Heart left ventricle (tissue), 16 donors: ENCODE results near the gene GNB1L. TPM values are rescaled to one million over a fixed set of nuclear protein-coding genes. Genes with fewer than 3 reads are reported as not detected.

Experiments
- ATAC-seq, 4 donors: fragments of 200-7000 bp; cut with Tn5 transposase; one replicate each; pipeline ENCODE4 v1.9.1; 2020 to 2022; ENCODE audit warnings: moderate library complexity in 4 of 4, mild to moderate bottlenecking in 3 of 4, moderate number of reproducible peaks in 1 of 4
- DNase-seq, 5 donors: peaks; one replicate each; pipeline ENCODE4 v3.0.0-alpha.2; 2020
- H3K27ac ChIP-seq, 12 donors: fragments of 200-600 bp; sonication (generic) in 4 of 12; one replicate each; pipeline versions ENCODE4 v1.5.0 to v1.8.0; 2016 to 2022; ENCODE audit warnings: mild to moderate bottlenecking in 2 of 12
- H3K27me3 ChIP-seq, 9 donors: fragments of 200-600 bp; sonication (generic) in 2 of 9; one replicate each; pipeline versions ENCODE4 v1.5.1 to v1.8.0; 2016 to 2022; ENCODE audit warnings: mild to moderate bottlenecking in 3 of 9
- H3K36me3 ChIP-seq, 9 donors: fragments of 200-600 bp; sonication (generic) in 2 of 9; one replicate each; pipeline versions ENCODE4 v1.5.0 to v1.8.0; 2018 to 2022; ENCODE audit warnings: mild to moderate bottlenecking in 2 of 9
- H3K4me1 ChIP-seq, 12 donors: fragments of 200-600 bp; sonication (generic) in 4 of 12; one replicate each; pipeline versions ENCODE4 v1.5.0 to v1.8.0; 2016 to 2022; ENCODE audit warnings: mild to moderate bottlenecking in 3 of 12
- H3K4me3 ChIP-seq, 12 donors: fragments of 200-600 bp; sonication (generic) in 4 of 12; one replicate each; pipeline versions ENCODE4 v1.5.0 to v1.8.0; 2017 to 2022; ENCODE audit warnings: mild to moderate bottlenecking in 9 of 12, moderate library complexity in 4 of 12
- H3K9me3 ChIP-seq, 12 donors: fragments of 200-600 bp; sonication (generic) in 4 of 12; one replicate each; pipeline versions ENCODE4 v1.5.0 to v1.8.0; 2016 to 2022; ENCODE audit warnings: mild to moderate bottlenecking in 1 of 12
- POLR2A ChIP-seq, 2 donors: fragments of 450-650 bp; IDR thresholded peaks; one replicate each; pipeline ENCODE4 v1.6.1; 2017; ENCODE audit warnings: antibody characterized with exemption in 2 of 2, mild to moderate bottlenecking in 2 of 2, moderate library complexity in 2 of 2
- WGBS, 4 donors: extraction: QIAGEN DNeasy Blood & Tissue Kit in 2 of 4; methylation state at CpG; one replicate each; pipeline versions ENCODE4 v1.1.5 to v1.1.7; 2013 to 2018; 5-methylcytosine and 5-hydroxymethylcytosine counted together
- intact Hi-C, 10 donors: fragments of 100-400 bp; cut with DNase I; formaldehyde crosslinking; loops; one replicate each; pipeline versions ENCODE4 v1.11.1 to v1.14.2; 2022
- polyA plus RNA-seq, 2 donors: library from polyadenylated mRNA; stranded (reverse); fragments of 200-250 nt; gene quantifications; one replicate each; pipeline ENCODE4 v1.2.3, GENCODE V29; 2013
- total RNA-seq, 9 donors: library from RNA; depleted of rRNA in 2 of 9; stranded (reverse); fragments of >200 nt in 2 of 9; fragmentation: NEBNext Ultra II Directional in 3 of 9; extraction: Animal tissue kit (Norgen Biotek cat#: 25700) in 3 of 9; gene quantifications; one replicate each; pipeline versions ENCODE4 v1.1.0 to v1.2.4, GENCODE V29; 2016 to 2023
- TF ChIP-seq, protein P1 (sequence below), 12 donors: fragments of 200-600 bp; sonication (generic) in 4 of 12; IDR thresholded peaks; one replicate each; pipeline versions ENCODE4 v1.5.0 to v1.8.0; 2018 to 2022; ENCODE audit warnings: antibody characterized with exemption in 12 of 12, mild to moderate bottlenecking in 5 of 12
- donor health status: ischemic (EF 13 %, LVEDD 7.1; RV severe dilation, severe dysfunction).
- donor health status: healthy with polysubstance abuse.
- donor health status: DM: no; HTN: yes; CAD: no.
- donor health status: DM: no; HTN: no; CAD: no.
- donor health status: ischemic (EF 25% LVEDD 6.9; RV normal size, moderate dysfunction).
- donor health status: ischemic (EF 25% LVEDD 5.7; RV mildly dilated, moderate dysfunction).
- donor health status: healthy.
- donor health status: DM: yes; HTN: yes; CAD: no.
- donor health status: ischemic (EF 35%, LVEDD 5.7; RV mildly dilated, moderate dysfunction).
- donor health status: nonischemic (EF 11% LVEDD 7.7; RV severe dilation, severe dysfunction).
- donor health status: DM: yes; HTN: yes; CAD: no.
- donor health status: PGD.
- donor health status: ischemic (EF 29% LVEDD 5.4; RV normal size, mild dysfunction).
- donor health status: nonischemic (EF 23%, LVEDD 6.1; RV moderate dilation, normal function).

The GNB1L gene
- total and polyA plus RNA-seq, 11 donors = 1.6 to 9.2 (median 2.4) TPM

DNA sequence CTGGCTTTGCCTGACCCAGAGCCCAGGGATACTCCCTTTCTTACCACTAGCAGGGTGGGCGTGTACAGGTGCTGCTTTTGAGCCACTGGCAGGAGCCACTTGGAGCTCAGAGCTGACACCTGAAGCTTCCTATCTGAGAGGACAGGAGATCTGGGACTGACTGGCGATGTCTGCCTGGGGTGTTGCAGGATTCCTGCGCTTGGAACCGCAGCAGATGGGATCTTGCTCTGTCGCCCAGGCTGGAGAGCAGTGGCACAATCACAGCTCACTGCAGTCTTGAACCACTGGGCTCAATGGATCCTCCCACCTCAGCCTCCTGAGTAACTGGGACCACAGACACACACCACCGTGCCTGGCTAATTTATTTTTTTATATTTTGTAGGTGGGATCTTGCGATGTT lies 113.6 kb downstream of the GNB1L start:
- ATAC-seq (no peak), DNase-seq (no peak)
- H3K4me3 ChIP-seq = no peak overlapping the region
- H3K9me3 ChIP-seq = no peaks in the 10 kb centered on the region
- H3K36me3 ChIP-seq = no peaks in the 10 kb centered on the region
- no peaks in the 10 kb centered on the region for H3K27me3 ChIP-seq
- WGBS, 4 donors = 92 to 97% (median 95%) methylated on average over 5 to 7 of the region's 7 CpGs
- TF ChIP-seq, protein P1, sequence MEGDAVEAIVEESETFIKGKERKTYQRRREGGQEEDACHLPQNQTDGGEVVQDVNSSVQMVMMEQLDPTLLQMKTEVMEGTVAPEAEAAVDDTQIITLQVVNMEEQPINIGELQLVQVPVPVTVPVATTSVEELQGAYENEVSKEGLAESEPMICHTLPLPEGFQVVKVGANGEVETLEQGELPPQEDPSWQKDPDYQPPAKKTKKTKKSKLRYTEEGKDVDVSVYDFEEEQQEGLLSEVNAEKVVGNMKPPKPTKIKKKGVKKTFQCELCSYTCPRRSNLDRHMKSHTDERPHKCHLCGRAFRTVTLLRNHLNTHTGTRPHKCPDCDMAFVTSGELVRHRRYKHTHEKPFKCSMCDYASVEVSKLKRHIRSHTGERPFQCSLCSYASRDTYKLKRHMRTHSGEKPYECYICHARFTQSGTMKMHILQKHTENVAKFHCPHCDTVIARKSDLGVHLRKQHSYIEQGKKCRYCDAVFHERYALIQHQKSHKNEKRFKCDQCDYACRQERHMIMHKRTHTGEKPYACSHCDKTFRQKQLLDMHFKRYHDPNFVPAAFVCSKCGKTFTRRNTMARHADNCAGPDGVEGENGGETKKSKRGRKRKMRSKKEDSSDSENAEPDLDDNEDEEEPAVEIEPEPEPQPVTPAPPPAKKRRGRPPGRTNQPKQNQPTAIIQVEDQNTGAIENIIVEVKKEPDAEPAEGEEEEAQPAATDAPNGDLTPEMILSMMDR (IDR thresholded peaks at IDR 0.05) = no peak
- TF ChIP-seq POLR2A (IDR thresholded peaks at IDR 0.05) = no peak
- intact Hi-C loops = no loop called here
- H3K4me1 ChIP-seq = peaks cover 0 to 31% (median 11%) of the 10 kb centered on the region in 12 donors
- H3K27ac ChIP-seq = no peak overlapping the region

DNA sequence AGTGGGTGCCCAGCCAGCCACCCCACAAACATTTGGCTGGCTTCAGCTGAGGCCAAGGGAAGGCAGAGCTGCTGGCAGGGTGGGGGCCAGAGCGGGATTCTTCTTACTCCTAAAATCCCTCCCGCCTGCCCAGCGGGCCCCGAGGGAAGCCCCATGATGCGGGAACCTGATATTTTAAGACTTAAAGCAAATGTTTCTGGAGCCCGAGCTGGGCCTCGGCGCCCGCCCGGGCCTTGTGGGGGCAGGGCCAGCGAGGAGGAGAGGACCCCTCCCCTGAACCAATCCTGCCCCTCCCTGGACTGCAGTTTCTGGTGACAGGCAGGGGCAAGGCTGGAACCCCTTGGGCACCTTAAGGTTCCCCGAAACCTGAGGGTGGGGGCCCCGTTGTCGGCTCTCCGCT lies 114.1 kb downstream of the GNB1L start:
- intact Hi-C loops = no loop called here
- Histone ChIP-seq H3K9me3 (no peaks in the 10 kb centered on the region), H3K36me3 (no peaks in the 10 kb centered on the region), H3K27ac (no peak overlapping the region), H3K4me3 (no peak overlapping the region), H3K27me3 (no peaks in the 10 kb centered on the region), H3K4me1 (peaks cover 0 to 27% (median 6%) of the 10 kb centered on the region in 12 donors)
- no peak for TF ChIP-seq POLR2A (IDR thresholded peaks at IDR 0.05)
- TF ChIP-seq, protein P1 (IDR thresholded peaks at IDR 0.05) = no peak
- DNase-seq (no peak), ATAC-seq (no peak)
- WGBS, 4 donors = 86 to 92% (median 88%) methylated on average over 4 to 15 of the region's 15 CpGs

DNA sequence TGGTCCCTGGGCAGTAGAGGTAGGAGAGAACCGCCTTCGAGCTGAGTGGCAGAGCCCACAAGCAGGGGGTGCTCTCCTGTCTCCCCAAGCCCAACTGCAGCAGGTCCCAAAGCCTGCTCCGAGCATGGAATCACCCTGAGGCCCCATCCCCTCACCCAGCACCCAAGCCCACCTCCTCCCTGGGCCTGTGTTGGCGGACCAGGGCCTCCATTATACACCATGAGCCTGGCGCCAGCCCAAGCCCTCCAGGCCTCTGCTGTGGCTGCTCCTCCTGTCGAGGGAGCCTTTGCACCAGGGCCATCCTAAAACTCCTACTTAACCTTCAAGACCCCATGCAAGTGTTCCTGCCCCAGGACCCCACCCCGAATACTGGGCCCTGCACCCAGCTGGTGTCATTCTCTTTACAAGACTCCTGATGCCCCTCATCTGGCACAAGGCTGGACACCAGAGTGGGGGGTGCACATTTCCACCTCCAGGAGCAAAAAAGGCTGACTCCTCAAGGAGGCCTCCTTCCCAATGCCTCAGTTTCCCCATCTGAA lies 114.7 kb downstream of the GNB1L start:
- ATAC-seq = no peak
- no peak overlapping the region for H3K27ac ChIP-seq
- WGBS, 4 donors = 82 to 95% (median 90%) methylated on average over 6 to 7 of the region's 7 CpGs
- intact Hi-C loops = no loop called here
- DNase-seq = no peak
- no peaks in the 10 kb centered on the region for H3K36me3 ChIP-seq
- H3K4me1 ChIP-seq = peaks cover 0 to 21% (median 2%) of the 10 kb centered on the region in 12 donors
- no peaks in the 10 kb centered on the region for H3K9me3 ChIP-seq
- TF ChIP-seq, protein P1 (IDR thresholded peaks at IDR 0.05) = no peak
- TF ChIP-seq POLR2A (IDR thresholded peaks at IDR 0.05) = no peak
- H3K4me3 ChIP-seq = no peak overlapping the region
- H3K27me3 ChIP-seq = no peaks in the 10 kb centered on the region

DNA sequence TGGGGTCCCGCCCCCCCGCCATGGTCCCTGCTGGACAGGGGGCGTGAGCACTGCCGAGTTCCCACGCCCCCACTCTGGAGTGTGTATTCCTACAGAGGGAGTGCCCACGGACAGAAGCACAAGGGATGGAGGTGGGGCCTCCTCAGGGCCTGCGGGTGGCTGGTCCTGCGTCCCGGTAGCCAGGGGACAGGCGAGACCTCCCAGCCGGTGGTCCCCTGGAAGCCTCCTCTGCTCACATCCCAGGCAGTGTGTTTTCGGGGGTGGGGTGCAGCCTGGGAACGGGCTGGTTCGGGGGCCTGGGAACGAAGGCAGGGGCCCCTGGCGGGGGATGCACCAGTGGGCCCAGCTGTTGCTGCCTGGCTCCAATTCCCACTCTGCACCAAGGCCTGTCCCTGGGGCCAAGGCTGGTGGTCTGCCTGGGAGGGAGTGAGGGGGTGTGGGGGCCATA lies 115.2 kb downstream of the GNB1L start:
- no peak overlapping the region for H3K27ac ChIP-seq
- H3K36me3 ChIP-seq = no peaks in the 10 kb centered on the region
- no peak overlapping the region for H3K4me3 ChIP-seq
- intact Hi-C loops = no loop called here
- DNase-seq = no peak
- peaks cover 0 to 15% (median under 1%) of the 10 kb centered on the region in 12 donors for H3K4me1 ChIP-seq
- no peaks in the 10 kb centered on the region for H3K27me3 ChIP-seq
- WGBS, 4 donors = 66 to 75% (median 72%) methylated on average over 6 to 16 of the region's 16 CpGs
- TF ChIP-seq POLR2A (IDR thresholded peaks at IDR 0.05) = no peak
- TF ChIP-seq, protein P1 (IDR thresholded peaks at IDR 0.05) = no peak
- no peak for ATAC-seq
- no peaks in the 10 kb centered on the region for H3K9me3 ChIP-seq
